GM19351 (cell line): Measurements from ENCODE around the gene GSX2.
"Not testable (repeated sequence)": the region's sequence is repeated elsewhere in the genome, so short reads cannot be mapped to it uniquely, and the experiment has no call there.

ENCODE experiments used
- ATAC-seq: cut with Tn5 transposase; IDR thresholded peaks from one replicate; pipeline ENCODE4 v1.9.1; 2021; ENCODE audit warnings: mild to moderate bottlenecking, moderate library complexity; ENCODE audit not compliant: unreplicated experiment

The GSX2 gene

DNA sequence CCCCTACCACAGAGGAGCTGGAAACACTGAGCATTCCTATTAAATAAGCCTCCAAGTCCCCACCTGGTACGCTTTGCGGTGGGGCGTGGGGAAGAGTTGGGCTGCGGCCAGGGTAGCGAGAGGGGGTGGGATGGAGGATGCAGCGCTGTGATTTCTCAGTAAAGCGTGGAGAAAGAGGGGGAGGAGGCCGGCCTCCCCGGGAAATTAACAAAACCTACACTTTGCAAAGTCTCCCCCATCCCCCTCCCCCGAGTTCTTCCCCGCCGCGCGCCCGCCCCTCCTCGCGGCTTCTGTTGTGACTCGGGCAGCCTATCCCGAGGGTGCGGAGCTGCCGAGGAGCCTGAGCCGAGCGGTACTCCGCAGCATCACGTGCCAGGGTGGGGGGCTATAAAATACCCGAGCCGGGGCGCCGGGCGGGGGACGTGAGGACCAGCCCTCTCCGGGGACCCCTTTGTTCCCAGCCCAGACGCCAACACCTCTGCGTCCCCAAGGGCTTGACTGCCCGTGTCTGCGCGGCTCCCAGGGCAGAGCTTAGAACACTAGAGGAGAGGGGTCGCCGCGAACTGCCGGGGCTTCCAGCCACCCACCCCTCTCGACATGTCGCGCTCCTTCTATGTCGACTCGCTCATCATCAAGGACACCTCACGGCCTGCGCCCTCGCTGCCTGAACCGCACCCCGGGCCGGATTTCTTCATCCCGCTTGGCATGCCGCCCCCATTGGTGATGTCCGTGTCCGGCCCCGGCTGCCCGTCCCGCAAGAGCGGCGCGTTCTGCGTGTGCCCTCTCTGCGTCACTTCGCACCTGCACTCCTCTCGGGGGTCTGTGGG is at the start of gene GSX2:
Gene GSX2, plus strand, starts transcription at position 416 of the 827 bp plus-strand sequence. Its CDS starts 182 bp downstream, at position 598.
- no peak for ATAC-seq

DNA sequence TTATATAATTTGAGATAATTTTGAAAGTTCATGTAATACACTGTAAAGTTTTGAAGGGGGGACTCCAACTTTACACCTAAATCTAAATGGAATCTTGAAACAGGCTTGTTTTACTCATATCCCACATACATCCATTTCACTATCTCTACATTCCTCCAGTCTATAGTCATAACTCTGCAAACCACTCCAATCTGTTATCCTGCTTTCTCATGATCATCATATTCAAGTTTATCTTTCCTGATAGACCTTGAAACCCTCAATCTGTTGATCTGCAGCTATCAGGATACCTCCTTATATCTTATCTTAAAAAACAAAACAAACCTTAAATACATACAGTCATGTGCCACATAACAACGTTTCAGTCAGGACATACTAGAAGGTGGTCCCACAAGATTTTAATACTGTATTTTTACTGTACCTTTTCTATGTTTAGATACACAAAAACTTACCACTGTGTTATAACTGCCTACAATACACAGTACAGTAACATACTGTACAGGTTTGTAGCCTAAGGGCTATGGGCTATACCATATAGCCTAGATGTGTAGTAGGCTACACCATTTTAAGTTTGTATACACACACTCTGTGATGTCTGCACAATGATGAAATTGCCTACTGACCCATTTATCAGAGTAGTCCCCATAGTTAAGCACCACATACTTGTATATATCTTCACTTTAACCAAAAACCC is 49.6 kb upstream of the GSX2 start:
- no peak for ATAC-seq

DNA sequence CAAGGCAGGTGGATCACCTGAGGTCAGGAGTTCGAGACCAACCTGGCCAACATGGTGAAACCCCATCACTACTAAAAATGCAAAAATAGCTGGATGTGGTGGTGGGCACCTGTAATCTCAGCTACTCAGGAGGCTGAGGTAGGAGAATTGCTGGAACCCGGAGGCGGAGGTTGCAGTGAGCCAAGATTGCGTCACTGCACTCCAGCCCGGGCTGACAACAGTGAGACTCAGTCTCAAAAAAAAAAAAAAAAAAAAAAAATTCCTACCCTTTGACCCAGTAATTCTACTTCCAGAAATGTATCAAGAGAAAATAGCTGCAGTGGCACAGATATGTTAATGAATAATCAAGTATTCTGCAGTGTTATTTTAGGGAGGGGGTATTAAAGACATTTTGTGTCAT is 46.6 kb upstream of the GSX2 start:
- not testable (repeated sequence) for ATAC-seq

DNA sequence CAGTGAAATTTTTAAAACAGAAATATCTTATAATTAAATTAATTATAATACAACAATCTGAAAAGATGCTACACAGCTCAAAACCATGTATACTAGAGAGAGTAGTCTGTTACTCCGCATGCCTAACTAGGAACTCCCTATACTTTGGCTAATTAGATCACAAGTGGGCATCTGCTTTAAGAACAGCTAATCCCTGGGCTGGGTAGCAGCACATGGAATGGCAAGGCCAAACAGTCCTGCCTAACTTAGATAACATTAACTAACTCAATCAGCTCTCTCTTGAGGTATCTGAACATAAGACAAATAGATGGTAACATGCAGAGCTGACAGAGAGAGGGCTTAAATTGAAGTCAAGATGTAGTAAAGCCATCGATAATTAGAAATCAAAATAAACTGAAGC is 45.5 kb upstream of the GSX2 start:
- ATAC-seq: no peak

DNA sequence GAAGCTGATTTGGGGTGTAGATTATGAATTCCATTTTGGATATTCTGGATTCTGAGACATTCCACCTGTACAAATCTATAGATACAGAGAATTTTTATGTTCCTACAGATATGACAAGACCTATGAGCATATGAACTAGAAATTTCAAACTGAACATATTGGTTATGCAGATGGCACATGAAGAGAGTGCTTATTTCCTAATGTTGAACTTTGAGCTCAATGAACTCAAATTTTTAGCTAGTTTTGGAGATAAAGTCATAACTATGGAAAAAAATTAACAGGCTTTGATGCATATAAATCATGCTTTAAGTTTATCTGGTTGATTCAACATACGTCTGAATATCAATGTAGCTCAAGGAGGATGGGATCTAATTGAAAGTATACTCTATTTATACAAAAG is 44.5 kb upstream of the GSX2 start:
- ATAC-seq: no peak

DNA sequence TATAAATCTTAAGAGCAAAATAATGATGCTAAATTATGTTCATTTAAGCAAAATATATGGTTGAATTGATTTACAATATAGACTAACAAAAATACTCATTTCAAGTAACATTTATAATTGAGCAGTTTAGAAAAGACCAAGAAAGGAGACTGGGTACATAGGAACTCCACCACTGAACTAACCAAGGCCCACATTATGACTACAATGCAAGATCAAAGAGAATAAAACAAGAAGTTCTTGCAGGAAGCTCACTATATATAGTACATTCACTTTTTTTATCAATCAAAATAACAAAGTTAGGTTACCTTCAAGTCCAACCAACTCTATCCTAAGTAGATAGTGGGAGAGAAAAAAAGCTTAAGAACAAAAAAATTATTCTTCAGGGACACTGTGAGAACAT is 43.6 kb upstream of the GSX2 start:
- ATAC-seq: no peak

DNA sequence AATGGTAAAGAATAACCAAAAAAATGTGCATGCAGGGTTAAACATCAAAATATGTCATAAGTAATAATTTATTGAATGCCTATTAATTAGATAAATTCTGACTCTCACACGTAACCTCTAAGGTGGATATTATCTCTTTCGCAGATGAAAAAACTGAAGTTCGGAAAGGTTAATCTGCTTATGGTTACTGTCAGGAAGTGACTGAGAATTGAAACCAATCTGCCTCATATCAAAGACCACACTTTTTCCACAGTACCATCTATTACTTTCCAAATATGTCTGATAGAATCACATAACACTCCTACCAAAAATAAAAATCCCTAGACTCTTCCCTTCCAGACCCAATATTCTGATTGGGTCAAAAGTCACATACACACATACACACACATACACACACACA is 41.8 kb upstream of the GSX2 start:
- peak; percentile 61 for ATAC-seq

DNA sequence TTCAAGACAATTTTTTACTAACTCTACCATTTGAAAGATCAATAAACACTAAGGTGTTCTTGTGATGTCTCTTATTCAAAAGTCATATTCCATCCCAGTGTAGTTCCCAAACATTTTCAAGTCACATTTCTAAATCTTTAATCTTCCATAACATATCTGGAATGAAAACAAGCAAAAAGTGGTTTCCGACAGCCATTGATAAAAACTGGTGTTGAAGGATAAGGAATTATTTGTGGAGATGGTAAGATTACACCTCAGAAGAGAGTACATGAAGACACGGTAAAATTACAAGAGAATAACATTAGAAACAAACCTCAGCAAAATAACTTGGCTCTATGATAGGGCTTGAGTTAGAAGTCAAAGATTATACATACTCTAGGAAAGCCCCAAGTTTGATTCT is 39.8 kb upstream of the GSX2 start:
- ATAC-seq: no peak

DNA sequence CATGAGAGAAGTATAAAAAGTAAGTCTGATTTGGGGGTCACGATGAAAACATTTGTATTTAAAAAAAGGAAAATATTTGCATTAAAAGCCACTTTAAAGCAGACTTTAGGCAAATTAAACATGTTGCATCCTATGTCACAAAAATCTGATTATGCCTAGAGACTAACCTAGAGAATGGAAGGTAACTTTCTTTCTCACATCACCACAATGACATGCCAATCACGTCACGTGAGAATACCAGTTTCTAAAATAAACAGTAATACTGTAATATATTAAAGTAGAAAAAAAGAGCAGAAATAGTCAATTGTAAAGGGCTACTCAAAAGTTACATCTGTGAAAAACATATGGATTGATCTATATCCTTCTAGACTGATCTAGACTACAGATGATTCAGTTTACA is 38.9 kb upstream of the GSX2 start:
- ATAC-seq: no peak

DNA sequence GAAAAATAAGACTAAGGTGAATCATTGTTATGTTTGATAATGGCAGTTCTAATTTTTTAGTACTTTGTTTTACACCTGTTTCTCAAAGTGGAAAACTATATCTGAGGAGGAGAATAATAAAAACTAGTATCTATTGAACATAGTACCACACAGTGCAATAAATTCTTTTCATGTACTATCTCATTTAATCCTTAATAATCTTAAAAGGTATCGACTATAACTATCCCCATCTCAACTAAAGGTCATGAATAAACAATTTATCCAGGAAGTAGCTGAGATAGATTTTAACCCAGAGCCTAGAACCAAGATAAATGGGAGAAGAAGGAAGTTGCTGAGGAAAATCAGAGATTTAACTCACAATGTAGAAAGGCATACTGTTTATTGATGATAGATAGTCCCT is 38.1 kb upstream of the GSX2 start:
- ATAC-seq: no peak

DNA sequence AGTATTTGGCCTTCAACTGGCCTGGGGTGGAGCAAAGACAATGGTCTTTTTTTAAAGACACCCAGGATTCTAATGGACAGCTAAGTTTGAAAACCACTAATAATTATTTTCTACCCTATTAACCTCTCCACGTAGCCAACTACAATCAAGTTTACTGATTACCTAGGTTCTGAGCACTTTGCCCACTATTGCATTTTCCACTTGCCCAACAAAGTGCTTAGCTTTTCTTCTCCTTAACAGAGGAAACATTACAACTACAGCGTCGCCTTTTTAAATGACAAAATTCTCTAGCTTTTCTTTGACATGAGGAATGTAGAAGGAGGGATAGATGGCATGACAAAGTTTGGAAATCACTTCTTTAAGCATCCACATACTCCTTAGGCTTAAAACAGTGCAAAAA is 37.6 kb upstream of the GSX2 start:
- no peak for ATAC-seq

DNA sequence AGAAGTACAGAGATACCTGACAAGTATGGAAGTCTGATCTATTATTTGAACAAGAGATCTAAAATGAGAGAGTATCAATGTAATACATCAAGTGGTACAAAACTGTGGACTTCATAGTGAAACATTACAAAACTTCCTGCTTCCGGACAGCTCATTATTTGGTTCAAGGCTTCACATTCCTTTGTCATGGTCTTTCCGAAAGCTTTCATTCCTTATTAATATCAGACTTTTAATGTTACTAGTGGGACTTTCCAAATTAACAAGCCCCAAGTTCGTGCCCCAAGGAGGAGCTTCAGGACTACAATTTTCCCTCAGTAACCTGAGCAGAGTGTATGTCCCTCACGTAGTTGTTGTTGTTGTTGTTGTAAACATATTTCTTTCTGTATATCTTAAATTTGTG is 36.7 kb upstream of the GSX2 start:
- ATAC-seq: no peak

DNA sequence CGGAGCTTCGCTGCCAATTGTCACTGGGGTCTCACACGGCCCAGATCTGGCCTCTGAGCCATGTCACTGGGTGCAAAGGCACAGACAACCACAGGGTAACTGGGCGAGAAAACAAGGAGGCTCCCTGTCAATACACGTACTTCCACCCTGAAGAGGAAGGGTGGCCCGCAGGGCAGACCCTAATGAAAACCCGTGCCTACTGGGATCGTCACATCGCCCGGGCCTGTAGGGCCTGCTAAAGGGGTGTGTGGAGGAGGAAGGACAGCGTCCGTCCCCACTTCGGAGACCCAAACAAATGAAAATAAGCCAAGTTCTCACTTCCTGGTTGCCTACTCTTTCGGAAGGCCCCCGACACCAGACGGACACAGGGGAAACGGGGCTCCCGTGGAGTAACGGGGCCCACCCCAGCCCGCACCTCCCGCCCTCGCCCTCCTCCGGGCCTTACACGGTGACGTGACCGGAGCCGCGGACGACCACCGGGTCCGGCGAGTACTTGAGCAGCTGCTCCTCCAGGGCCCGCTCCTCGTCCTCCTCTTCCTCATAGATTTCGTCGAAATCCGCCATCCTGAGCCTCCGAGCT is 36.1 kb upstream of the GSX2 start:
- peak; percentile 31 for ATAC-seq

DNA sequence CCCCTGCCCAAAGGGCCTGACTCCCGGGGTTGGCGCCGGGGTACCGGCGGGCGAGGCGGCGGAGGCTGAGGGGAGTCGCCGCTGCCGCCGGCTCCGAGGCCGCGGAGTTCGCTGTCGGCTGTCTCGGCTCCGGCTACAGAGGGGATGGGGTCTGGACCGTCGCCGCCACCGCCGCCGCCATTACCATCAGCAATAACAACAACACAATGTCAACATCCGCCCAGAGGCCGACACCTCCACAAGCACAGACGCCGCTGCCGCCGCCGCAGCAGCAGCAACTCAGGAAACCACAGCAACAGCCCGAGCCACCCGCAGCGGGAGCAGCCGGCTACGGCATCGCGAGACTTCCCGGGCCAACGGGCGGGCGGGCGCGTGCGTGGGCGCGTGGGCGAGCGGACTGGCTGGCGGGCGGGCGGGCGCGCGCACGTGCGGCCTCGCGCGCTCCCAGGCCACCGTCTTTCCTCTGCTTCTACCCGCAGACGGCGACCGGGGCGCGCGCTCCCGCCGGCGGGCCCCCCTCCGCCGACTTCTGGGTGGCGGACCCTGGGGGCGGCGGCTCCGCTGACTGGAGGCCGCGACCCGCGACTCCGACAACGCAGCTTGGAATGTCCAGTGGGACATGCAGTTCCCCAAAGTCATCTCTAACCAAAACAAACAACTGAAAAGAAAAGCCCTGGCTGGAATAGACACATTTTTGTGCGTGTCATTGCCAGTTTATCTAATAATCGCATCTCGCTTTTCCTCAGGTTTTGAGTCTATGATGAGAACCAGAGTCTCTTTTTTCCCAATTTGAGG is 35.4 kb upstream of the GSX2 start, which contains the start of gene CHIC2:
Gene CHIC2, minus strand, starts transcription at position 289 of the 795 bp plus-strand sequence. CDS start 305 bp downstream, outside the sequence.
- ATAC-seq: peak; percentile 94

DNA sequence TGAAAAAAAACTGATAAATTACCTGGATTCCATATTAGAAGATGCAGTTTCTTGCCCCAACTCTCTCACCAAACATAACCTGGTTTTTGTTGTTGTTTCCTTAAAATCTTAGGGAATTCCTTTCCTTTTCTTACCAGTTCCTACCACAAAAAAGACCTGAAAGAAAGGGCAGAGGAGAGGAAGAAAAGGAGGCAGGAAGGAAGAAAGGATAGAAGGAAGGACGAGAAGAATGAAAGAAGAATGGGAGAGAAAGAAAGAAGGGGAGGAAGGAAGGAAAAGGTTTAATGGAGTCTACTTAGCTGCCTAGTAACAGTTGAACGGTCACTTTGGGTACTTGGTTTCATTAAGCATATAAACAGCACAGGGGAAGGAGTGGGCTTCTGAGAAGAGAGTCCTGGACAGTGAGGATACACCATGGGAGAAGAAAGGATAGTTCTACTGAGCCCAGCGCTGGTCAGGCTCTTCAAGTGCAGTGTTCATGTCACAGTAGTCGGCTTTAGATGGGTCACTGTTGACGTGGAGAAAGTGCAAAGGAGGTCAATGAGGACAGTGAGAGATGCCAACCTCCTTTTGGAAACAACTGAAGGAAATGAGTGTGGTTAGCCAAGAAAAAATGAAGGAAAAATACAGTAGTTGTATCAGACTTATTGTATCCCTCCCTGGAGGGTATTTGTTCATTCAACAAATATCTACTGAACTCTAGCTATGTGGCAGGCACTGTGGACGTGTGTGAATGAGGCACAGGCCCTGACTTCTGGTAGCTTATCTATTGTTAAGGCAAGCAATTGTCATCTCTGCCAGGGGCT is 34.5 kb upstream of the GSX2 start:
- no peak for ATAC-seq

DNA sequence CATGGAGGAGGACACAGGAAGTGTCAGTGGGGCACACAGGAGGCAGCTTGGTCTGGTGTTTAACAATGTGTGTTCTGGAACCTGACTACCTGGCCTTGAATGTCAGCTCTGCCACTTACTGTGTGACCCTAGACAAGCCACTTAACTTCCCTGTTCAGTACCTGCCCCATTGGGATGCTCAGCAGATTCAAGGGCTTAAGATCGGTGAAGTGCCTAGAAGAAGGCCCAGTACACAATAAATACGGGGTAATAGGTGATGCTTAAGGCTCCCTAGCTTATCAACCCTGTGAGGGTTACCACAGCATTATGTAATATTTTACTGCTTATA is 33.9 kb upstream of the GSX2 start:
- no peak for ATAC-seq

DNA sequence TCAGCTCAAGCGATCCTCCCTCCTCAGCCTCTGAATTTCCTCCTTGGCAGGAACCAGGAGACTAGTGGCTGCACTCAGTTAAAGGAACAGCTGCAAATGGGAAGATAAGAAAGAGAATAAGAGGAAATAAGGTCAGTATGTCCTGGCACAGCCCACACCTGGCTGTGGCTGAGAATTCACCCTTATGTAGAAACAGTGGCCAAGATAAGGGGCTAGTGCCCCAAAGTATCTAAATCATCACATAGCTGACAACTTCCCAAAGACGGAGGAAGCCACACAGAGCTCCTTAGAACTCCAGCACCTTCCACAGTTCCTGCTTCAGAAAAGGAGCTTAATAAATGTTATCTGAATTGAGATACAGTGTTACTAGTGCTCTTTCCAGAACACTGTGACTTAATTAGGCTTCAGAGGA is 33.2 kb upstream of the GSX2 start:
- no peak for ATAC-seq

DNA sequence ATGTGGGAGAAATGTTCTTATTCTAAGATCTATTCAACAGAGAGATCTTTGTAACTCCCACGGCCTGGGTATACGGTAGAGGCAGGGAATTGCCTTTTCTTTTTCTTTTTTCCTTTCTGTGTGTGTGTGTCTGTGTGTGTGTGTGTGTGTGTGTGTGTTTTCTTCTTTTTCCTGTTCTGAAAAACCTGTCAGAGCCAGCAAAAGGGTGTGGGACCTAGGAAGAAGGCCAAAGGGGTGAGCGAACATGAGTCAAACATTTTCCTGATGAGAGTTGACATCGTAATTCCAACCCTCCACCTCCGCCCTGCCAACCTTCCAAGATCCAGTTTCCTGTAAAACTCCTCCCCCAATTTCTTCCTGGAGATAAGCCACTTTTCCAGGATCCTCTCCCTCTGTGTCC is 32.8 kb upstream of the GSX2 start:
- ATAC-seq: no peak

DNA sequence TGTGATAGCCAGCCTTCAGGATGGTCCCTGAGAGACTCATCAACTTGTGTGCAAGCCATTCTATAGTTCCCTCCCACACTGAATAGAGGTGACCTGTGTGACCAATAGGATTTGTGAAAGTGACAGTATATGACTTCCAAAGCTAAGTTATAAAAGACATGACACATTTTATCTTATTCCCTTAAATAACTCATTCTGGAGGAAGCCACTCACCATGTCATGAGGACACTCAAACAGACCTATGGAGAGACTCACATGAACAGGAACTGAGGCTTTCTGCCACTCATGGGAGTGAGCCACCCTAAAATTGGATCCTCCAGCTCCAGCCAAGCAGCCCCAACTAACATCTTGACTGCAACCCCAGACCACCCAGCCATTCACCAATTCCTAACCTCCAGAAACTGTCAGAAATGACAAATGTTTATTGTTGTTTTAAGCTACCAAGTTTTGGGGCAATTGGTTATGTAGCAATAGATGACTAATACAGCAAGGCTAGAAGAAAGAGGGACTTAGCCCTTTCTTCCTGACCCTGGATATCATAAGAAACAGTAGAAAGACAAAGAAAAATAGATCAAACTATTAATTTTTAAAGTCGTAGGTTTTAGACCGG is 26.6 kb upstream of the GSX2 start:
- no peak for ATAC-seq

DNA sequence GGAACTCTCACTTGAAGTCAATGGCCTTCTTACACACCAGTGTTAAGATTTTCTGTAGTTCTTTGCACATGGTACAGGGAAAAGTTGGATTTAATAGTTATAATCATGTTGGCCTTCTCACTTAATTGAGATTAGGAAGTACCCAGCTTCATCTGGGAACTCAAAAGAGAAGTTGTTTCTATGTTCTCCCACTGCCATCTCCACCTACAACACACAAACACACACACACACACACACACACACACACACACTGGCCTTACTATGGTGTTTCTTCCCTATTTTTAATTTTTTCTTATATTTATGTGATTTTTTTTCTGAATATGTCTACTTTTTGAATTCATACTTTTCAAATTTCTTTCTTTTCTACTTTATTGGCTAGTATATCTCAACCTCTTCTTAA is 25.6 kb upstream of the GSX2 start:
- ATAC-seq: no peak
